K562 (cell line): ENCODE data around the gene STAT6. TPM values are rescaled to one million over a fixed set of nuclear protein-coding genes. Genes with fewer than 3 reads are reported as not detected.

ENCODE experiments used
- GABPA ChIP-seq: fragments of 200-800 bp; sonication (Bioruptor generic); conservative IDR thresholded peaks from 2 replicates; pipeline ENCODE4 v1.6.1; 2016; ENCODE audit warnings: low read depth, missing genetic modification characterization, missing compliant biosample characterization
- GATAD2B ChIP-seq: fragments of 450-650 bp; IDR thresholded peaks from 2 replicates; pipeline ENCODE4 v1.6.1; 2017; ENCODE audit warnings: mild to moderate bottlenecking, borderline replicate concordance
- MAZ ChIP-seq, 2 experiments: fragments of 450-650 bp in 1 of 2; sonication (generic) in 1 of 2; formaldehyde crosslinking; IDR thresholded peaks in 1 of 2; conservative IDR thresholded peaks in 1 of 2; 2 replicates each; pipeline versions ENCODE4 v1.4.0 to v1.5.0; 2020; ENCODE audit warnings: mild to moderate bottlenecking in 1 of 2, missing genetic modification reagents in 1 of 2
- POLR2G ChIP-seq: fragments of 200-400 bp; formaldehyde crosslinking; IDR thresholded peaks from 2 replicates; pipeline ENCODE4 v1.6.1; 2017; ENCODE audit warnings: low read depth, mild to moderate bottlenecking, antibody characterized with exemption, low read length, moderate library complexity
- RFX7 ChIP-seq: fragments of 250-450 bp; sonication (Bioruptor Pico); IDR thresholded peaks from 2 replicates; pipeline ENCODE4 v1.5.1; 2021; ENCODE audit warnings: mild to moderate bottlenecking
- SUPT5H ChIP-seq: fragments of 450-650 bp; IDR thresholded peaks from 2 replicates; pipeline ENCODE4 v1.6.1; 2016
- YY1 ChIP-seq, 3 experiments: IDR thresholded peaks; 2 replicates each; pipeline ENCODE4 v1.6.1; 2011; ENCODE audit warnings: low read length in 2 of 3, mild to moderate bottlenecking in 2 of 3, moderate library complexity in 2 of 3, borderline replicate concordance in 1 of 3, control low read depth in 1 of 3, low read depth in 1 of 3; ENCODE audit not compliant: insufficient read depth in 3 of 3, insufficient replicate concordance in 2 of 3, control insufficient read depth in 1 of 3, insufficient read length in 1 of 3; ENCODE audit errors: extremely low read depth in 1 of 3
- polyA plus RNA-seq, 8 experiments: library from polyadenylated mRNA; depleted of rRNA in 4 of 8; stranded (reverse) in 5 of 8; unstranded in 3 of 8; fragments of >200 nt; fragmentation: Nextera tagmentation in 2 of 8; fragmentation: Illumina TruSeq in 1 of 8; extraction: Ambion mirVana in 2 of 8; extraction: Trizol in 1 of 8; gene quantifications; 2 replicates each; pipeline versions ENCODE4 v1.2.1 to v1.2.3, GENCODE V29; 2011 to 2014; ENCODE audit warnings: inconsistent platforms in 1 of 8, missing spikeins in 1 of 8
- total RNA-seq, 7 experiments: library from RNA; depleted of rRNA in 6 of 7; stranded (reverse); fragments of >200 nt in 6 of 7; fragmentation: Illumina TruSeq in 2 of 7; extraction: Trizol in 2 of 7; gene quantifications; 2 replicates each; pipeline versions ENCODE4 v1.2.1 to v1.2.3, GENCODE V29; 2011 to 2021; ENCODE audit warnings: low replicate concordance in 1 of 7
- TF ChIP-seq, protein P1 (sequence below): fragments of 250-450 bp; sonication (Bioruptor Pico); IDR thresholded peaks from 2 replicates; pipeline ENCODE4 v1.4.0; 2020
- TF ChIP-seq, protein P2 (sequence below), 2 experiments: IDR thresholded peaks; 2 replicates each; pipeline ENCODE4 v1.6.1; 2011; ENCODE audit warnings: borderline replicate concordance in 1 of 2, control low read depth in 1 of 2, low read depth in 1 of 2, low read length in 1 of 2, mild to moderate bottlenecking in 1 of 2, mixed read lengths in 1 of 2, moderate library complexity in 1 of 2; ENCODE audit not compliant: insufficient read depth in 1 of 2, insufficient read length in 1 of 2, poor library complexity in 1 of 2, severe bottlenecking in 1 of 2; ENCODE audit errors: extremely low read depth in 1 of 2
- TF ChIP-seq, protein P3 (sequence below): fragments of 200-800 bp; sonication (Bioruptor generic); IDR thresholded peaks from 2 replicates; pipeline ENCODE4 v1.6.1; 2016; ENCODE audit warnings: missing genetic modification characterization, missing compliant biosample characterization
- TF ChIP-seq, protein P4 (sequence below): fragments of 450-650 bp; formaldehyde crosslinking; IDR thresholded peaks from 2 replicates; pipeline ENCODE4 v1.4.0; 2022; ENCODE audit warnings: mild to moderate bottlenecking, moderate library complexity

The STAT6 gene
- total and polyA plus RNA-seq, 9 of the 15 experiments (the other 6 are each of a cell fraction or from before 2014, with no cell fraction given): 2.4 to 49.5 (median 26.5) TPM

DNA sequence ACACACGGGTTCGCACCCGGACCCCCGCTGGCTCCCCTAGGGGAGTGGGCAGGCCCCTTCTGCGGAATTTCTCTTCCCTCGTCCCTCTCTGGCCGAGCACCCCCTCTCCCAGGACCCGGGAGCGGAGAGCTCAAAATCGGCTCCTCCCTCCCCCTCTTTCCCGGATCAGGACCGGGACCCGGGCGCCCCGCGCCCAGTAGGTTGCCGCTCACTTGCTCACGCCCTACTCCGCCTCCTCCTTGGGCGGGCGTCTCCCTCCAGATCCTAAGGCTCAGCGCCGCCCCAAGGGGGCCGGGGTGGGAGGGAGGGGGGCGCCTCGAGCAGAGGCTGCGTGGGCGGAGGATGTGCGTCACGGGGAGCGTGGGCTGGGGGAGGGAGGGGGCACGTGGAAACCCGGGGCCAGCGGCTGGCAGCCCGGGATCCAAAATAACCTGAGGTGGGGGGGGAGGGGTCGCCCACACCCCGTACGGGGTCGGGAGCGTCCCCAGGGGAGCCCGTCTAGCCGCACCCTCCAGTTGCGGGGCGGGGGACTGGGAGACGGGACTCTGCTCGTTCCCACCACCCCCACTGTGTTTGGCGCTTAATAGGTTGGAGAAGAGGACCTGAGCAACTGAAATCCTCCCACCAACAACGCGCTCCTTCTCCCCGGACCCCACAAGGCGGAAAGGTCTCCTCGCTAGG is 24.0 kb downstream of the STAT6 start (continued):
- TF ChIP-seq, protein P1, sequence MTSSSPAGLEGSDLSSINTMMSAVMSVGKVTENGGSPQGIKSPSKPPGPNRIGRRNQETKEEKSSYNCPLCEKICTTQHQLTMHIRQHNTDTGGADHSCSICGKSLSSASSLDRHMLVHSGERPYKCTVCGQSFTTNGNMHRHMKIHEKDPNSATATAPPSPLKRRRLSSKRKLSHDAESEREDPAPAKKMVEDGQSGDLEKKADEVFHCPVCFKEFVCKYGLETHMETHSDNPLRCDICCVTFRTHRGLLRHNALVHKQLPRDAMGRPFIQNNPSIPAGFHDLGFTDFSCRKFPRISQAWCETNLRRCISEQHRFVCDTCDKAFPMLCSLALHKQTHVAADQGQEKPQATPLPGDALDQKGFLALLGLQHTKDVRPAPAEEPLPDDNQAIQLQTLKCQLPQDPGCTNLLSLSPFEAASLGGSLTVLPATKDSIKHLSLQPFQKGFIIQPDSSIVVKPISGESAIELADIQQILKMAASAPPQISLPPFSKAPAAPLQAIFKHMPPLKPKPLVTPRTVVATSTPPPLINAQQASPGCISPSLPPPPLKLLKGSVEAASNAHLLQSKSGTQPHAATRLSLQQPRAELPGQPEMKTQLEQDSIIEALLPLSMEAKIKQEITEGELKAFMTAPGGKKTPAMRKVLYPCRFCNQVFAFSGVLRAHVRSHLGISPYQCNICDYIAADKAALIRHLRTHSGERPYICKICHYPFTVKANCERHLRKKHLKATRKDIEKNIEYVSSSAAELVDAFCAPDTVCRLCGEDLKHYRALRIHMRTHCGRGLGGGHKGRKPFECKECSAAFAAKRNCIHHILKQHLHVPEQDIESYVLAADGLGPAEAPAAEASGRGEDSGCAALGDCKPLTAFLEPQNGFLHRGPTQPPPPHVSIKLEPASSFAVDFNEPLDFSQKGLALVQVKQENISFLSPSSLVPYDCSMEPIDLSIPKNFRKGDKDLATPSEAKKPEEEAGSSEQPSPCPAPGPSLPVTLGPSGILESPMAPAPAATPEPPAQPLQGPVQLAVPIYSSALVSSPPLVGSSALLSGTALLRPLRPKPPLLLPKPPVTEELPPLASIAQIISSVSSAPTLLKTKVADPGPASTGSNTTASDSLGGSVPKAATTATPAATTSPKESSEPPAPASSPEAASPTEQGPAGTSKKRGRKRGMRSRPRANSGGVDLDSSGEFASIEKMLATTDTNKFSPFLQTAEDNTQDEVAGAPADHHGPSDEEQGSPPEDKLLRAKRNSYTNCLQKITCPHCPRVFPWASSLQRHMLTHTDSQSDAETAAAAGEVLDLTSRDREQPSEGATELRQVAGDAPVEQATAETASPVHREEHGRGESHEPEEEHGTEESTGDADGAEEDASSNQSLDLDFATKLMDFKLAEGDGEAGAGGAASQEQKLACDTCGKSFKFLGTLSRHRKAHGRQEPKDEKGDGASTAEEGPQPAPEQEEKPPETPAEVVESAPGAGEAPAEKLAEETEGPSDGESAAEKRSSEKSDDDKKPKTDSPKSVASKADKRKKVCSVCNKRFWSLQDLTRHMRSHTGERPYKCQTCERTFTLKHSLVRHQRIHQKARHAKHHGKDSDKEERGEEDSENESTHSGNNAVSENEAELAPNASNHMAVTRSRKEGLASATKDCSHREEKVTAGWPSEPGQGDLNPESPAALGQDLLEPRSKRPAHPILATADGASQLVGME: 0 out of 2 replicates have a peak, but pooled peaks have one; percentile 24
- peak; percentile 69 for TF ChIP-seq SUPT5H
- peak; percentile 85 for TF ChIP-seq POLR2G
- TF ChIP-seq, protein P2, sequence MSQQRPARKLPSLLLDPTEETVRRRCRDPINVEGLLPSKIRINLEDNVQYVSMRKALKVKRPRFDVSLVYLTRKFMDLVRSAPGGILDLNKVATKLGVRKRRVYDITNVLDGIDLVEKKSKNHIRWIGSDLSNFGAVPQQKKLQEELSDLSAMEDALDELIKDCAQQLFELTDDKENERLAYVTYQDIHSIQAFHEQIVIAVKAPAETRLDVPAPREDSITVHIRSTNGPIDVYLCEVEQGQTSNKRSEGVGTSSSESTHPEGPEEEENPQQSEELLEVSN (IDR thresholded peaks at IDR 0.05; ENCODE audit: borderline replicate concordance in 1 of 2, extremely low read depth in 1 of 2, insufficient read depth in 1 of 2, insufficient read length in 1 of 2, low read depth in 1 of 2, low read length in 1 of 2, poor library complexity in 1 of 2, severe bottlenecking in 1 of 2): peak in 1 of 2 experiments; percentile 79
- peak; percentile 65 for TF ChIP-seq GABPA (tag)
- no peak for TF ChIP-seq RFX7 (CRISPR knock-in tag)
- TF ChIP-seq MAZ (CRISPR knock-in tag; conservative IDR thresholded peaks at IDR 0.05 in 1 of 2, IDR thresholded peaks at IDR 0.05 in 1 of 2): peak in 1 of 2 experiments; percentile 90; a peak in 2 of 4 replicates
- TF ChIP-seq YY1 (IDR thresholded peaks at IDR 0.05; ENCODE audit: borderline replicate concordance in 1 of 3, control insufficient read depth in 1 of 3, extremely low read depth in 1 of 3, insufficient read depth in 3 of 3, insufficient read length in 1 of 3, insufficient replicate concordance in 2 of 3, low read depth in 1 of 3, low read length in 2 of 3): peak in 1 of 3 experiments; percentile 61
- TF ChIP-seq, protein P3, sequence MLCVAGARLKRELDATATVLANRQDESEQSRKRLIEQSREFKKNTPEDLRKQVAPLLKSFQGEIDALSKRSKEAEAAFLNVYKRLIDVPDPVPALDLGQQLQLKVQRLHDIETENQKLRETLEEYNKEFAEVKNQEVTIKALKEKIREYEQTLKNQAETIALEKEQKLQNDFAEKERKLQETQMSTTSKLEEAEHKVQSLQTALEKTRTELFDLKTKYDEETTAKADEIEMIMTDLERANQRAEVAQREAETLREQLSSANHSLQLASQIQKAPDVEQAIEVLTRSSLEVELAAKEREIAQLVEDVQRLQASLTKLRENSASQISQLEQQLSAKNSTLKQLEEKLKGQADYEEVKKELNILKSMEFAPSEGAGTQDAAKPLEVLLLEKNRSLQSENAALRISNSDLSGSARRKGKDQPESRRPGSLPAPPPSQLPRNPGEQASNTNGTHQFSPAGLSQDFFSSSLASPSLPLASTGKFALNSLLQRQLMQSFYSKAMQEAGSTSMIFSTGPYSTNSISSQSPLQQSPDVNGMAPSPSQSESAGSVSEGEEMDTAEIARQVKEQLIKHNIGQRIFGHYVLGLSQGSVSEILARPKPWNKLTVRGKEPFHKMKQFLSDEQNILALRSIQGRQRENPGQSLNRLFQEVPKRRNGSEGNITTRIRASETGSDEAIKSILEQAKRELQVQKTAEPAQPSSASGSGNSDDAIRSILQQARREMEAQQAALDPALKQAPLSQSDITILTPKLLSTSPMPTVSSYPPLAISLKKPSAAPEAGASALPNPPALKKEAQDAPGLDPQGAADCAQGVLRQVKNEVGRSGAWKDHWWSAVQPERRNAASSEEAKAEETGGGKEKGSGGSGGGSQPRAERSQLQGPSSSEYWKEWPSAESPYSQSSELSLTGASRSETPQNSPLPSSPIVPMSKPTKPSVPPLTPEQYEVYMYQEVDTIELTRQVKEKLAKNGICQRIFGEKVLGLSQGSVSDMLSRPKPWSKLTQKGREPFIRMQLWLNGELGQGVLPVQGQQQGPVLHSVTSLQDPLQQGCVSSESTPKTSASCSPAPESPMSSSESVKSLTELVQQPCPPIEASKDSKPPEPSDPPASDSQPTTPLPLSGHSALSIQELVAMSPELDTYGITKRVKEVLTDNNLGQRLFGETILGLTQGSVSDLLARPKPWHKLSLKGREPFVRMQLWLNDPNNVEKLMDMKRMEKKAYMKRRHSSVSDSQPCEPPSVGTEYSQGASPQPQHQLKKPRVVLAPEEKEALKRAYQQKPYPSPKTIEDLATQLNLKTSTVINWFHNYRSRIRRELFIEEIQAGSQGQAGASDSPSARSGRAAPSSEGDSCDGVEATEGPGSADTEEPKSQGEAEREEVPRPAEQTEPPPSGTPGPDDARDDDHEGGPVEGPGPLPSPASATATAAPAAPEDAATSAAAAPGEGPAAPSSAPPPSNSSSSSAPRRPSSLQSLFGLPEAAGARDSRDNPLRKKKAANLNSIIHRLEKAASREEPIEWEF: no peak
- TF ChIP-seq, protein P4, sequence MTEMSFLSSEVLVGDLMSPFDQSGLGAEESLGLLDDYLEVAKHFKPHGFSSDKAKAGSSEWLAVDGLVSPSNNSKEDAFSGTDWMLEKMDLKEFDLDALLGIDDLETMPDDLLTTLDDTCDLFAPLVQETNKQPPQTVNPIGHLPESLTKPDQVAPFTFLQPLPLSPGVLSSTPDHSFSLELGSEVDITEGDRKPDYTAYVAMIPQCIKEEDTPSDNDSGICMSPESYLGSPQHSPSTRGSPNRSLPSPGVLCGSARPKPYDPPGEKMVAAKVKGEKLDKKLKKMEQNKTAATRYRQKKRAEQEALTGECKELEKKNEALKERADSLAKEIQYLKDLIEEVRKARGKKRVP (CRISPR knock-in tag): 0 out of 2 replicates have a peak, but pooled peaks have one; percentile 11
- TF ChIP-seq GATAD2B: peak; percentile 27; the same call in 1 of the 2 replicates
